K562 (cell line): Measurements from ENCODE around the gene DPEP2NB. TPM values are rescaled to one million over a fixed set of nuclear protein-coding genes. Genes with fewer than 3 reads are reported as not detected.

ENCODE experiments used
- ATAC-seq: fragments of 200-7000 bp; cut with Tn5 transposase; 3 replicates; pipeline ENCODE4 v1.9.1; 2020; ENCODE audit warnings: moderate library complexity
- BruUV-seq: library from RNA; stranded (reverse); fragments of 400-500 nt; replicated peaks from 2 replicates; lab custom pipeline; 2021; lab: Mats Ljungman, UMichigan
- CTCF ChIA-PET: fragments of 300-600 bp; formaldehyde crosslinking; extraction: SDS; loops from one replicate; lab custom pipeline; 2021; ENCODE audit warnings: low intra/inter-chr PET ratio; lab: Yijun Ruan, JAX
- POLR2A ChIA-PET: fragments of 300-600, 350-650 bp; sonication (Branson Sonifier 250); formaldehyde crosslinking; extraction: SDS; loops from one replicate; lab custom pipeline; 2021; ENCODE audit warnings: antibody characterized with exemption, inconsistent platforms; lab: Yijun Ruan, JAX
- DNase-seq, 4 experiments: peaks; one replicate each; pipeline versions ENCODE4 v3.0.0 to v3.0.0-alpha.2; 2011 to 2018; ENCODE audit warnings: low spot score in 3 of 4, mixed read lengths in 3 of 4; ENCODE audit errors: extremely low read depth in 1 of 4
- FAIRE-seq: peaks from 2 replicates; lab custom pipeline; 2011; peaks lifted over from hg19 to GRCh38; lab: Jason Lieb, UNC
- H2AFZ ChIP-seq: 2 replicates; pipeline ENCODE4 v1.6.0; 2011; ENCODE audit warnings: low read depth, low read length, control low read depth, inconsistent platforms
- H3K27ac ChIP-seq: fragments of 200-600 bp; 3 replicates; pipeline ENCODE4 v1.8.0; 2011; ENCODE audit warnings: low read depth, mild to moderate bottlenecking, control low read depth, inconsistent platforms, low read length, moderate library complexity, mixed read lengths; ENCODE audit errors: extremely low read depth
- H3K27me3 ChIP-seq, 2 experiments: fragments of 300-600 bp in 1 of 2; 2 replicates in 1 of 2; 3 replicates in 1 of 2; pipeline versions ENCODE4 v1.6.0 to v1.8.0; 2011; ENCODE audit warnings: inconsistent platforms in 2 of 2, low read length in 2 of 2, mild to moderate bottlenecking in 1 of 2, mixed read lengths in 1 of 2, moderate library complexity in 1 of 2; ENCODE audit not compliant: control insufficient read depth in 2 of 2, insufficient read depth in 2 of 2
- H3K36me3 ChIP-seq: fragments of 300-600 bp; 3 replicates; pipeline ENCODE4 v1.8.0; 2011; ENCODE audit warnings: mild to moderate bottlenecking, low read length, inconsistent platforms; ENCODE audit not compliant: control insufficient read depth, insufficient read depth
- H3K4me1 ChIP-seq, 2 experiments: fragments of 200-600 bp in 1 of 2; replicated peaks in 1 of 2; 2 replicates in 1 of 2; 3 replicates in 1 of 2; pipeline versions ENCODE4 v1.5.1 to v1.8.0; 2011; ENCODE audit warnings: inconsistent platforms in 2 of 2, low read length in 2 of 2, mild to moderate bottlenecking in 1 of 2, mixed read lengths in 1 of 2, moderate library complexity in 1 of 2; ENCODE audit not compliant: control insufficient read depth in 2 of 2, insufficient read depth in 2 of 2
- H3K4me2 ChIP-seq: 2 replicates; pipeline ENCODE4 v1.6.1; 2011; ENCODE audit warnings: low read length, control low read depth, inconsistent platforms, mixed read lengths; ENCODE audit not compliant: insufficient read depth
- H3K4me3 ChIP-seq: fragments of 200-600 bp; sonication (generic), shearing (Covaris generic); 2 replicates; pipeline ENCODE4 v1.5.1; 2016; ENCODE audit warnings: control low read depth, inconsistent platforms
- H3K79me2 ChIP-seq: fragments of 200-600 bp; 3 replicates; pipeline ENCODE4 v1.8.0; 2011; ENCODE audit warnings: low read length, inconsistent platforms; ENCODE audit not compliant: control insufficient read depth, insufficient read depth
- H3K9ac ChIP-seq, 2 experiments: 2 replicates each; pipeline versions ENCODE4 v1.6.0 to v1.6.1; 2011; ENCODE audit warnings: low read depth in 2 of 2, low read length in 2 of 2, control low read depth in 1 of 2, inconsistent platforms in 1 of 2, mild to moderate bottlenecking in 1 of 2, mixed read lengths in 1 of 2; ENCODE audit not compliant: insufficient read depth in 1 of 2
- H3K9me1 ChIP-seq: one replicate; pipeline ENCODE4 v1.6.0; 2011; ENCODE audit warnings: inconsistent platforms, mild to moderate bottlenecking, low read length, moderate library complexity; ENCODE audit not compliant: control insufficient read depth, insufficient read depth
- H3K9me3 ChIP-seq: replicated peaks from 2 replicates; pipeline ENCODE4 v1.5.1; 2011; ENCODE audit warnings: low read depth, low read length, inconsistent platforms; ENCODE audit not compliant: control insufficient read depth, insufficient read depth
- H4K20me1 ChIP-seq: replicated peaks from 2 replicates; pipeline ENCODE4 v1.6.1; 2011; ENCODE audit warnings: low read length, inconsistent platforms, mixed read lengths; ENCODE audit not compliant: control insufficient read depth, insufficient read depth
- ASH1L ChIP-seq: fragments of 450-650 bp; IDR thresholded peaks from 2 replicates; pipeline ENCODE4 v1.6.1; 2018; ENCODE audit warnings: borderline replicate concordance, mild to moderate bottlenecking, low read depth; ENCODE audit not compliant: partially characterized antibody
- ATF1 ChIP-seq, 2 experiments: fragments of 450-650 bp in 1 of 2; IDR thresholded peaks; 2 replicates each; pipeline ENCODE4 v1.6.1; 2016; ENCODE audit warnings: missing compliant biosample characterization in 1 of 2, missing genetic modification characterization in 1 of 2
- RBBP5 ChIP-seq: fragments of 200-600 bp; sonication (generic); IDR thresholded peaks from 2 replicates; pipeline ENCODE4 v1.6.1; 2012; ENCODE audit warnings: borderline replicate concordance, mild to moderate bottlenecking, low read length, control low read depth, inconsistent platforms; ENCODE audit not compliant: insufficient read depth, poor library complexity, severe bottlenecking
- RBM14 ChIP-seq: fragments of 200-400 bp; formaldehyde crosslinking; IDR thresholded peaks from 2 replicates; pipeline ENCODE4 v1.6.1; 2018; ENCODE audit warnings: low read depth, mild to moderate bottlenecking, low read length, moderate library complexity, borderline replicate concordance; ENCODE audit not compliant: insufficient read depth
- SMC3 ChIP-seq: conservative IDR thresholded peaks from 2 replicates; pipeline ENCODE4 v1.6.1; 2011; ENCODE audit warnings: low read depth, low read length, improper control_type of control experiment; ENCODE audit not compliant: insufficient read depth
- SRSF7 ChIP-seq: fragments of 200-400 bp; formaldehyde crosslinking; optimal IDR thresholded peaks from 2 replicates; pipeline ENCODE3; 2017; ENCODE audit warnings: mild to moderate bottlenecking, low read depth, low read length
- THAP12 ChIP-seq: fragments of 250-450 bp; sonication (Bioruptor Pico); IDR thresholded peaks from 2 replicates; pipeline ENCODE4 v1.9.0; 2021; ENCODE audit warnings: mild to moderate bottlenecking, inconsistent platforms
- ZHX1 ChIP-seq: fragments of 150-350 bp; conservative IDR thresholded peaks from 2 replicates; pipeline ENCODE4 v1.6.1; 2014; ENCODE audit warnings: low read length
- WGBS: fragments of 100-300 bp; shearing (Covaris generic); methylation state at CpG from one replicate; pipeline ENCODE4 v1.1.6; 2016; ENCODE audit warnings: low coverage, mixed read lengths; ENCODE audit not compliant: insufficient coverage; ENCODE audit errors: missing lambda C conversion rate; 5-methylcytosine and 5-hydroxymethylcytosine counted together
- in situ Hi-C: fragments of 300-500 bp; cut with MboI; formaldehyde crosslinking; loops from 4 replicates; pipeline ENCODE4 v1.15.0; 2018; ENCODE audit warnings: inconsistent platforms, mixed read lengths
- intact Hi-C: fragments of 100-400 bp; cut with micrococcal nuclease; formaldehyde crosslinking; loops from 2 replicates; pipeline ENCODE4 v1.14.2; 2022
- polyA plus RNA-seq, 8 experiments: library from polyadenylated mRNA; depleted of rRNA in 4 of 8; stranded (reverse) in 5 of 8; unstranded in 3 of 8; fragments of >200 nt; fragmentation: Nextera tagmentation in 2 of 8; fragmentation: Illumina TruSeq in 1 of 8; extraction: Ambion mirVana in 2 of 8; extraction: Trizol in 1 of 8; gene quantifications; 2 replicates each; pipeline versions ENCODE4 v1.2.1 to v1.2.3, GENCODE V29; 2011 to 2014; ENCODE audit warnings: inconsistent platforms in 1 of 8, missing spikeins in 1 of 8
- total RNA-seq, 7 experiments: library from RNA; depleted of rRNA in 6 of 7; stranded (reverse); fragments of >200 nt in 6 of 7; fragmentation: Illumina TruSeq in 2 of 7; extraction: Trizol in 2 of 7; gene quantifications; 2 replicates each; pipeline versions ENCODE4 v1.2.1 to v1.2.3, GENCODE V29; 2011 to 2021; ENCODE audit warnings: low replicate concordance in 1 of 7
- TF ChIP-seq, protein P1 (sequence below): fragments of 450-650 bp; IDR thresholded peaks from 2 replicates; pipeline ENCODE4 v1.6.1; 2016; ENCODE audit warnings: borderline replicate concordance

Gene DPEP2NB
- total and polyA plus RNA-seq, 9 of the 15 experiments (the other 6 are each of a cell fraction or from before 2014, with no cell fraction given) = not detected

DNA sequence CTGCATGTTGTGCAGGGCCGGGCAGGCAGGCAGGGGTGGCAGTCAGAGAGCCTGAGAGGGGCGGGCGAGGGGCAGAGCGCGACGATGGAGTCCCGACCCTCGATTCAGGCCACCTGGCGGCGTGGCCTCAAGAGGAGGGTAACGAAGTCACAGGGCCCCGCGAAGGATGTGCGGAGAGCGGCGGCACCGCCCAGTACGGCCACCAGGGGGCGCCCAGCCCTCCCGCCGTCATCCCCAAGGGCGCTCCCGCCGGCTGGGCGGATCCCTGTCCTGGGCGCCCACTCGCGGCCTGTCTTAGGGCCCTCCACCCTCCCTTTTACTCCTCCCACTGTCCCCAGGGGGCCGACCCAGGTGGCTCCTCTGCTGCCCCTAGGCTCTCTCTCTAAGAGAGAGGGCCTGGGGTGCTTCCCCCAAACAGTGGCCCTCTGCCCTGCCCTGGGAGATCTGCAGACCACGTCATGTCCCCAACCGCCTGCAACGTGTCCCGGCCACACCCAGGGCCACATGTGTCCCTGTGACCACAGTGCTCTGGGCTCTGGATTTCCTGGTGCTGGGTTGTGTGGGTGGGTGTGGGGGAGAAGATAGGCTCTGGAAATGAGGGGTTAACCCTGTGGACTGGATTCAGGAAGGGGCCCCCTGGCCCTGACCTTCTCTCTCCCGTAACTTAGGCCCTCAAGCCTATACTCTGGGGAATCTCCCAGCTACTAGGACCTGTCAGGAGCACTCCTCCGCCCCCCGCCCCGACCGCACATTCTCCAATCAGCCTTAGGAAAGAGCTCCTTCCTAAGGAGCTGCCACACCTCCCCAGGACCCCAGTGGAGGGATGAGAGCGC lies 22.3 kb downstream of the DPEP2NB start:
- H2AFZ ChIP-seq = peak overlapping the region; percentile 91
- ChIA-PET CTCF (interaction anchor here (0.6 to 2.1 kb wide), 5 partner anchors 9 to 236 kb away, joined by 3 to 18 read pairs (median 5); no protein-coding TSS in a partner anchor), POLR2A (interaction anchor here (1.0 to 1.4 kb wide), 3 partner anchors 8 to 20 kb away, joined by 3 to 4 read pairs (median 3); no protein-coding TSS in a partner anchor)
- peaks cover 15 to 36% of the 10 kb centered on the region in 2 experiments for H3K4me1 ChIP-seq
- ATAC-seq (peak; percentile 95), DNase-seq (peak; percentile 92 to 96 (median 94)), FAIRE-seq (peak; percentile 84)
- peak overlapping the region; percentile 71 to 87 for H3K9ac ChIP-seq
- H3K9me3 ChIP-seq = no peaks in the 10 kb centered on the region
- H3K36me3 ChIP-seq = no peaks in the 10 kb centered on the region
- intact Hi-C loops = loop anchor here (1.0 kb wide), 2 partner anchors 47 to 236 kb away; no protein-coding TSS in a partner anchor
- WGBS = 9% methylated on average over 39 of the region's 39 CpGs
- H4K20me1 ChIP-seq = no peaks in the 10 kb centered on the region
- H3K9me1 ChIP-seq = no peaks in the 10 kb centered on the region
- H3K27me3 ChIP-seq = no peaks in the 10 kb centered on the region
- peak overlapping the region; percentile 89 for H3K27ac ChIP-seq
- H3K4me3 ChIP-seq = 0 out of 2 replicates have a peak overlapping the region, but pooled peaks have one; percentile 3
- peak overlapping the region; percentile 62 for H3K4me2 ChIP-seq
- no TSS peak for BruUV-seq
- H3K79me2 ChIP-seq = no peaks in the 10 kb centered on the region
- in situ Hi-C loops = loop anchor here (10.0 kb wide), 1 partner anchor 321 kb away; the partner anchor contains the start of genes PRMT7 and SLC7A6OS
- TF ChIP-seq SMC3 (peak; percentile 92), ATF1 (CRISPR knock-in tag; IDR thresholded peaks at IDR 0.05) (0 out of 2 replicates have a peak, but pooled peaks have one; percentile 44), ATF1 (tag; IDR thresholded peaks at IDR 0.05) (peak; percentile 93), RBM14 (no peak), RBBP5 (peak; percentile 29), THAP12 (peak; percentile 88), ZHX1 (no peak), SRSF7 (no peak), ASH1L (no peak)
- TF ChIP-seq, protein P1, sequence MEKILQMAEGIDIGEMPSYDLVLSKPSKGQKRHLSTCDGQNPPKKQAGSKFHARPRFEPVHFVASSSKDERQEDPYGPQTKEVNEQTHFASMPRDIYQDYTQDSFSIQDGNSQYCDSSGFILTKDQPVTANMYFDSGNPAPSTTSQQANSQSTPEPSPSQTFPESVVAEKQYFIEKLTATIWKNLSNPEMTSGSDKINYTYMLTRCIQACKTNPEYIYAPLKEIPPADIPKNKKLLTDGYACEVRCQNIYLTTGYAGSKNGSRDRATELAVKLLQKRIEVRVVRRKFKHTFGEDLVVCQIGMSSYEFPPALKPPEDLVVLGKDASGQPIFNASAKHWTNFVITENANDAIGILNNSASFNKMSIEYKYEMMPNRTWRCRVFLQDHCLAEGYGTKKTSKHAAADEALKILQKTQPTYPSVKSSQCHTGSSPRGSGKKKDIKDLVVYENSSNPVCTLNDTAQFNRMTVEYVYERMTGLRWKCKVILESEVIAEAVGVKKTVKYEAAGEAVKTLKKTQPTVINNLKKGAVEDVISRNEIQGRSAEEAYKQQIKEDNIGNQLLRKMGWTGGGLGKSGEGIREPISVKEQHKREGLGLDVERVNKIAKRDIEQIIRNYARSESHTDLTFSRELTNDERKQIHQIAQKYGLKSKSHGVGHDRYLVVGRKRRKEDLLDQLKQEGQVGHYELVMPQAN = peak; percentile 81; the same call in 1 of the 2 replicates
